Measurements from ENCODE around the gene PRRT1. TPM values are rescaled to one million over a fixed set of nuclear protein-coding genes. Genes with fewer than 3 reads are reported as not detected.
A peak's percentile ranks its signal among the peaks of the same experiment; 100 is the strongest.
"Not testable (repeated sequence)": the region's sequence is repeated elsewhere in the genome, so short reads cannot be mapped to it uniquely, and the experiment has no call there.

PRRT1 gene
- total RNA-seq, 1 experiment from 2014 or later: not detected

- in situ Hi-C loops (cut with HindIII; ENCODE audit: low pct_unique_long_range_greater_than_20kb, low sequenced_read_pairs): no loop called here
- peak; percentile 73 for DNase-seq (ENCODE audit: low read depth)
Measured at GRCh38 chr6:32113386-32114352, 38.1 kb downstream of the PRRT1 start.

DNA sequence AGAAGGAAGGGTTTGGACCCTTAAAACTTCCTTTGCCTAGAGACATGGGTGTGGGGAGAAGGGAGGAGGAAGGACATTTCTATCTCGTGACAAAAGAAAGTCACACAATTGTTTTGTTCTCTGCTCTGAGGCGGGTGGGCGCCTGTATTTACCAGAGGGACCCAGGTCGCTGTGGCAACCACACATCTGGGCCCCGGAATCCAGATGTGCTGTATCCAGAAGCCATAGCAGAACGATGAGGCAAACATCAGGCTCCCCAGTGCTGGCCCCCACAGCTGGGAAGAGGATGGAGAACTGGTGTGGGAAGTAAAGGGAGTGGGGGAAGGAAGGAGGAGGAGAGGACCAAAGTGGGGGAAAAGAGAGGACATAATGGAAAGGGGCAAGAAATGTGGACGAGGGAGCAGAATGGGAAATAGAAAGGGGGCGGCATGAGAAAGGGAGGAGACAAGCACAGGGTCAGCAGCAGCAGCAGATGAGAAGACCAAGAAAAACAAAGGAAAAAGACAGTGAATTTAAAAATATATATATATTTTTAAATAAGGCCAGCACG, 39.2 kb downstream of the PRRT1 start:
- no peak for DNase-seq (ENCODE audit: low read depth)
- in situ Hi-C loops (cut with HindIII; ENCODE audit: low pct_unique_long_range_greater_than_20kb, low sequenced_read_pairs): no loop called here

DNA sequence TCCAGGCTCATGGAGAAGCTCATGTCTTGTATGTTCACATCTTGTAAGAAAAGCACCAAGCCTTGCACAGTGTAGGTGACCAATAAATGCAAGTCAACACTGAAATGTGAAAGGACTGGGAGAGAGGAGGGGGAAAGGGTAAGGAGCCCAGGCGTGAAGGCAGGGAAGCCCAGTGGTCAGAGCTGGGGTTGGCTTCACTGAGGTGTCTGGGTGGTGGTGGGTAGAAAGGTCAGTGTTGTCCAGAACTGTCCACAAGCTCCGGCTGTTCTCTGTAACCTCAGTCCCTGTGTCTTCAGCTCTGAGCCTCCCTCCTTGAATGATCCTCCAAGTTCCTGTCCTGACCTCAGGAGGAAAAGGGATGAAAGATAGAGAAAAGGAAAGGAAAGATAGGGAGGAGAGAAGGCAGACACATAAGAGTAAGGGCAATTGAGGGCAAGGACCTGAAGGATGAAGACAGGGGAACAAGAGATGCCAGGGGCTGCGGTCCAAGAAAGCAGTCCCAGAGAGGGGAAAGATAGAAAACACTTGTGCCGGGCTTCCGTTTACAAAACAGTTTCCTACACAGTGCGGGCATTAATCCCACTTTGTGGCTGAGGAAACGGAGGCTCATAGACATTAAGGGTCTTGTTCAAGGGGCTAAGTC, 40.2 kb downstream of the PRRT1 start:
- in situ Hi-C loops (cut with HindIII; ENCODE audit: low pct_unique_long_range_greater_than_20kb, low sequenced_read_pairs): no loop called here
- no peak for DNase-seq (ENCODE audit: low read depth)

GRCh38 chr6:32110632-32111031, 41.1 kb downstream of the PRRT1 start:
- no peak for DNase-seq (ENCODE audit: low read depth)
- in situ Hi-C loops (cut with HindIII; ENCODE audit: low pct_unique_long_range_greater_than_20kb, low sequenced_read_pairs): no loop called here

GRCh38 chr6:32109765-32110160, 42.0 kb downstream of the PRRT1 start:
- DNase-seq (ENCODE audit: low read depth): no peak
- in situ Hi-C loops (cut with HindIII; ENCODE audit: low pct_unique_long_range_greater_than_20kb, low sequenced_read_pairs): no loop called here

- in situ Hi-C loops (cut with HindIII; ENCODE audit: low pct_unique_long_range_greater_than_20kb, low sequenced_read_pairs): no loop called here
- DNase-seq (ENCODE audit: low read depth): no peak
Measured at GRCh38 chr6:32109114-32109764, 42.5 kb downstream of the PRRT1 start, which contains the start of gene TNXB. TSS of gene TNXB (minus strand) at chr6:32109338. CDS start at chr6:32098198, 11,140 bp downstream.

DNA sequence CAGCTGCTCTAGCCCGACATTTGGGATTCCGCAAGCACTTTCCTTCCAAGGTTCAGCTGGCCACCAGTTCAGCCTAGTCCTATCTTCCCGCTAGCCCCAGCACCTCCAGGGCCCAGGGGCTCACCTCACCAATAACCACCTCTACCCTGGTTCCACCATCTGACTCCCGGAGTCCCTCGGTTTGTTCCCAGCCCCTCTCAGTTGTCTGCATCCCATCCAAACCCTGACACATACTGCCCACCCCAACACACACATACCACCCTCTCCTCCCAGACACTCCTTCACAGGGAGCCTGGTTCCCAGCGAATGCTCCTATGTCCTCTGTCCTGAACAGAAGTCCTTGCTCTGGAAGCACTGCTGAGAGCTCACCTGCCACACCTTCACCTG, 43.0 kb downstream of the PRRT1 start:
- in situ Hi-C loops (cut with HindIII; ENCODE audit: low pct_unique_long_range_greater_than_20kb, low sequenced_read_pairs): no loop called here
- no peak for DNase-seq (ENCODE audit: low read depth)

- DNase-seq (ENCODE audit: low read depth): no peak
- in situ Hi-C loops (cut with HindIII; ENCODE audit: low pct_unique_long_range_greater_than_20kb, low sequenced_read_pairs): no loop called here
Measured at GRCh38 chr6:32108094-32108627, 43.6 kb downstream of the PRRT1 start.

DNA sequence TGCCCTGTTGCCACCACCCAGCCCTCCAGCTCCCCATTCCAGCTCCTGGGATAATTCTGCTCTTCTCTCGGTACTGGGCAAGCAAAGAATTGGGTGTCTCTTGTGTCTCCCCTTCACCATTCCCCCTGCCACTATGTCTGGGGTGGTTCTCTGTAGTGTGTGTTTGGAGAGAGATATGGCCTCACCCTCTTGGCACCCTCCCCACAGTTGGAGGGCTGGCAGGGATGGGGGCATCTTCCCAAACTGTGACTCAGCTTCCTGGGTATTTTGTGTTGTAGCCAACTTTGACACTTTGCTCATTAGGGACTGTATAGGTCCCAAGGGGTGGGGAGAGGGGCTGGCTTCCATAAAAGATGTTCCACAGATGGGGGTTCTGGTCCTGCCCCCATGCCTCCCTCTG, 44.3 kb downstream of the PRRT1 start:
- in situ Hi-C loops (cut with HindIII; ENCODE audit: low pct_unique_long_range_greater_than_20kb, low sequenced_read_pairs): no loop called here
- no peak for DNase-seq (ENCODE audit: low read depth)

GRCh38 chr6:32105433-32105832, 46.3 kb downstream of the PRRT1 start:
- DNase-seq (ENCODE audit: low read depth): no peak
- in situ Hi-C loops (cut with HindIII; ENCODE audit: low pct_unique_long_range_greater_than_20kb, low sequenced_read_pairs): no loop called here

- in situ Hi-C loops (cut with HindIII; ENCODE audit: low pct_unique_long_range_greater_than_20kb, low sequenced_read_pairs): no loop called here
Measured at GRCh38 chr6:32102255-32102654, 49.5 kb downstream of the PRRT1 start.

DNA sequence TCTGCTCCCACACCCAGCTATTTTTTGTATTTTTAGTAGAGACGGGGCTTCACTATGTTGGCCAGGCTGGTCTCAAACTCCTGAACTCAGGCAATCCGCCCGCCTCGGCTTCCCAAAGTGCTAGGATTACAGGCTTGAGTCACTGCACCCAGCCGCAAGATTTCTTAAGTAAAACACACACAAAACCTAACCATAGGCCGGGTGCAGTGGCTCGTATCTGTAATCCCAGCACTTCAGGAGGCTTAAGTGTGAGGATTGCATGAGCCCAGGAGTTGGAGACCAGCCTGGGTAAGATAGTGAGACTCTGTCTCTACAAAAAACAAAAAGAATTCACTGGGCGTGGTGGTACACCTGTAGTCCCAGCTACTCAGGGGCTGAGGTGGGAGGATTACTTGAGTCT, 51.5 kb downstream of the PRRT1 start:
- in situ Hi-C loops (cut with HindIII; ENCODE audit: low pct_unique_long_range_greater_than_20kb, low sequenced_read_pairs); DNase-seq (ENCODE audit: low read depth): not testable (repeated sequence)

More at GRCh38 chr6:32102255-32102654, 49.5 kb downstream of the PRRT1 start:
- no peak for DNase-seq (ENCODE audit: low read depth)

Other genes starting within 250 kb of the PRRT1 start
- 5.5 and 9.3 TPM in 2 replicates for gene ZBTB12, start 249.9 kb downstream of the PRRT1 start, total RNA-seq (2014; rRNA removed; shearing (Covaris generic); ENCODE audit: low replicate concordance)
- gene C2, start 224.2 kb downstream of the PRRT1 start, total RNA-seq (2014; rRNA removed; shearing (Covaris generic); ENCODE audit: low replicate concordance): 3.2 and 7.7 TPM in 2 replicates
- 2.6 and 4.7 TPM in 2 replicates for gene CFB, start 205.8 kb downstream of the PRRT1 start, total RNA-seq (2014; rRNA removed; shearing (Covaris generic); ENCODE audit: low replicate concordance)
- 293 and 348 TPM in 2 replicates for gene NELFE, start 193.0 kb downstream of the PRRT1 start, total RNA-seq (2014; rRNA removed; shearing (Covaris generic); ENCODE audit: low replicate concordance)
- 29.2 and 49.6 TPM in 2 replicates for gene SKIC2, start 192.8 kb downstream of the PRRT1 start, total RNA-seq (2014; rRNA removed; shearing (Covaris generic); ENCODE audit: low replicate concordance)
- gene DXO, start 179.8 kb downstream of the PRRT1 start, total RNA-seq (2014; rRNA removed; shearing (Covaris generic); ENCODE audit: low replicate concordance): 30.5 and 52.6 TPM in 2 replicates
- gene C4A, start 169.9 kb downstream of the PRRT1 start, total RNA-seq (2014; rRNA removed; shearing (Covaris generic); ENCODE audit: low replicate concordance): 0.30 TPM in 1 of 2 replicates, not detected in the other
- not detected in 2 replicates for gene C4B, start 137.1 kb downstream of the PRRT1 start, total RNA-seq (2014; rRNA removed; shearing (Covaris generic); ENCODE audit: low replicate concordance)
- not detected in 2 replicates for gene CYP21A2, start 113.5 kb downstream of the PRRT1 start, total RNA-seq (2014; rRNA removed; shearing (Covaris generic); ENCODE audit: low replicate concordance)
- gene TNXB, start 42.6 kb downstream of the PRRT1 start, total RNA-seq (2014; rRNA removed; shearing (Covaris generic); ENCODE audit: low replicate concordance): 0.90 and 1.4 TPM in 2 replicates
- gene ATF6B, start 23.7 kb downstream of the PRRT1 start, total RNA-seq (2014; rRNA removed; shearing (Covaris generic); ENCODE audit: low replicate concordance): 9.2 and 9.7 TPM in 2 replicates
- gene FKBPL, start 21.7 kb downstream of the PRRT1 start, total RNA-seq (2014; rRNA removed; shearing (Covaris generic); ENCODE audit: low replicate concordance): 19.5 and 22.7 TPM in 2 replicates
- gene PPT2, start 2.2 kb upstream of the PRRT1 start, total RNA-seq (2014; rRNA removed; shearing (Covaris generic); ENCODE audit: low replicate concordance): 27.3 and 270 TPM in 2 replicates
- 1.5 and 3.6 TPM in 2 replicates for gene EGFL8, start 12.7 kb upstream of the PRRT1 start, total RNA-seq (2014; rRNA removed; shearing (Covaris generic); ENCODE audit: low replicate concordance)
- gene AGPAT1, start 24.1 kb upstream of the PRRT1 start, total RNA-seq (2014; rRNA removed; shearing (Covaris generic); ENCODE audit: low replicate concordance): 42.7 and 61.0 TPM in 2 replicates
- 111 and 147 TPM in 2 replicates for gene RNF5, start 26.5 kb upstream of the PRRT1 start, total RNA-seq (2014; rRNA removed; shearing (Covaris generic); ENCODE audit: low replicate concordance)
- 1.7 and 1.9 TPM in 2 replicates for gene AGER, start 32.3 kb upstream of the PRRT1 start, total RNA-seq (2014; rRNA removed; shearing (Covaris generic); ENCODE audit: low replicate concordance)
- 80.1 and 87.2 TPM in 2 replicates for gene PBX2, start 38.3 kb upstream of the PRRT1 start, total RNA-seq (2014; rRNA removed; shearing (Covaris generic); ENCODE audit: low replicate concordance)
- gene GPSM3, start 40.7 kb upstream of the PRRT1 start, total RNA-seq (2014; rRNA removed; shearing (Covaris generic); ENCODE audit: low replicate concordance): 0.14 and 3.4 TPM in 2 replicates
- 0.26 and 0.71 TPM in 2 replicates for gene NOTCH4, start 72.1 kb upstream of the PRRT1 start, total RNA-seq (2014; rRNA removed; shearing (Covaris generic); ENCODE audit: low replicate concordance)
- gene TSBP1, start 220.0 kb upstream of the PRRT1 start, total RNA-seq (2014; rRNA removed; shearing (Covaris generic); ENCODE audit: low replicate concordance): not detected in 2 replicates